KMS-11 (cell line): ENCODE results near the gene TCHH.

ENCODE experiments used
- H2AFZ ChIP-seq: fragments of 200-600 bp; sonication (generic); 2 replicates; pipeline ENCODE4 v1.6.1; 2016; ENCODE audit warnings: antibody characterized with exemption, mixed run types, low read depth
- H3K27ac ChIP-seq: fragments of 200-600 bp; sonication (generic); 2 replicates; pipeline ENCODE4 v1.6.1; 2016; ENCODE audit warnings: mild to moderate bottlenecking, mixed run types
- H3K27me3 ChIP-seq: fragments of 200-600 bp; sonication (generic); 2 replicates; pipeline ENCODE4 v1.6.1; 2017; ENCODE audit warnings: mild to moderate bottlenecking, low read depth, mixed run types, moderate library complexity; ENCODE audit not compliant: insufficient read depth
- H3K36me3 ChIP-seq: fragments of 200-600 bp; sonication (generic); 2 replicates; pipeline ENCODE4 v1.6.1; 2017; ENCODE audit warnings: mild to moderate bottlenecking, mixed run types; ENCODE audit not compliant: insufficient read depth
- H3K4me1 ChIP-seq: fragments of 200-600 bp; sonication (generic); 2 replicates; pipeline ENCODE4 v1.6.1; 2016; ENCODE audit warnings: mild to moderate bottlenecking, low read depth, mixed run types; ENCODE audit not compliant: poor library complexity, severe bottlenecking
- H3K4me2 ChIP-seq: fragments of 200-600 bp; sonication (generic); 2 replicates; pipeline ENCODE4 v1.7.0; 2016; ENCODE audit warnings: mild to moderate bottlenecking, mixed run types
- H3K4me3 ChIP-seq: fragments of 200-600 bp; sonication (generic); IDR thresholded peaks from 2 replicates; pipeline ENCODE4 v1.6.1; 2017; ENCODE audit warnings: low read depth, low read length, mixed read lengths; ENCODE audit not compliant: insufficient read depth
- H3K79me2 ChIP-seq: fragments of 200-600 bp; sonication (generic); 2 replicates; pipeline ENCODE4 v1.6.1; 2016; ENCODE audit warnings: low read depth, mixed run types; ENCODE audit not compliant: insufficient read depth
- H3K9ac ChIP-seq: fragments of 200-600 bp; sonication (generic); 2 replicates; pipeline ENCODE4 v1.6.1; 2016; ENCODE audit warnings: mild to moderate bottlenecking, mixed run types
- H4K20me1 ChIP-seq: fragments of 200-600 bp; sonication (generic); 2 replicates; pipeline ENCODE4 v1.6.1; 2016; ENCODE audit warnings: mild to moderate bottlenecking, mixed run types; ENCODE audit not compliant: insufficient read depth
- TF ChIP-seq, protein P1 (sequence below): fragments of 200-600 bp; sonication (generic); conservative IDR thresholded peaks from 2 replicates; pipeline ENCODE4 v1.6.1; 2017; ENCODE audit warnings: low read depth, mild to moderate bottlenecking, antibody characterized with exemption, low read length, moderate library complexity, mixed read lengths

Gene TCHH

DNA sequence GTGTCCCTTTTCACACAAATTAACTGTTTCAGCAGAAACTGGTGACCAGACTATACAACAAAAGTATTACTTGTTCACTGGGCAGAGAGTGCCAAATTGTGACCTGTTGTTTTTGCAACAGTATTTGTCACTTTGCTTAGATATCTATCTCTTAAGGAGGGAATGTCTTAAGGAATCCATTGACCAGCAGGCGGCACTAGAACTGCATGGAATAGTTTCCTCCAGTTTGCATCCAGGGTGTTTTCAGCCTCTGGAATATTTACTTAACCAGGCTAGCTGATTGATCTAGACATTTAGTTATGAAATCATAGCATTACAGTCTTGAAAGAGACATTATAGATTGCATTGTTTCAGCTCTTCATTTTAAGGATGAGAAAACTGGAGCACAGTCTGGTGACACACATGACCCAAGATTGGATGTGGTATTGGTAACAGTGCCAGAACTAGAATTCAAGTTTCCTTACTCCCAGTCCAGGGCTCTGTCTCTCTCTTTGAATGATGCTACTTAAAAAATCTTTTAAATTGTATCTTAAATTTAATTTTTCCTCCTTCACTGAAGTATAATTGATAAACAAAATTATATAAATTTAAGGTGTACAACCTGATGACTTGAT is 26.8 kb upstream of the TCHH start:
- H4K20me1 ChIP-seq, result no peaks in the 10 kb centered on the region
- H3K79me2 ChIP-seq, result no peaks in the 10 kb centered on the region
- peaks cover 9% of the 10 kb centered on the region for H3K4me1 ChIP-seq
- H3K4me3 ChIP-seq, result no peak overlapping the region
- no peak overlapping the region for H3K9ac ChIP-seq
- H3K4me2 ChIP-seq, result no peak overlapping the region
- H3K36me3 ChIP-seq, result no peaks in the 10 kb centered on the region
- no peak overlapping the region for H2AFZ ChIP-seq
- TF ChIP-seq, protein P1, sequence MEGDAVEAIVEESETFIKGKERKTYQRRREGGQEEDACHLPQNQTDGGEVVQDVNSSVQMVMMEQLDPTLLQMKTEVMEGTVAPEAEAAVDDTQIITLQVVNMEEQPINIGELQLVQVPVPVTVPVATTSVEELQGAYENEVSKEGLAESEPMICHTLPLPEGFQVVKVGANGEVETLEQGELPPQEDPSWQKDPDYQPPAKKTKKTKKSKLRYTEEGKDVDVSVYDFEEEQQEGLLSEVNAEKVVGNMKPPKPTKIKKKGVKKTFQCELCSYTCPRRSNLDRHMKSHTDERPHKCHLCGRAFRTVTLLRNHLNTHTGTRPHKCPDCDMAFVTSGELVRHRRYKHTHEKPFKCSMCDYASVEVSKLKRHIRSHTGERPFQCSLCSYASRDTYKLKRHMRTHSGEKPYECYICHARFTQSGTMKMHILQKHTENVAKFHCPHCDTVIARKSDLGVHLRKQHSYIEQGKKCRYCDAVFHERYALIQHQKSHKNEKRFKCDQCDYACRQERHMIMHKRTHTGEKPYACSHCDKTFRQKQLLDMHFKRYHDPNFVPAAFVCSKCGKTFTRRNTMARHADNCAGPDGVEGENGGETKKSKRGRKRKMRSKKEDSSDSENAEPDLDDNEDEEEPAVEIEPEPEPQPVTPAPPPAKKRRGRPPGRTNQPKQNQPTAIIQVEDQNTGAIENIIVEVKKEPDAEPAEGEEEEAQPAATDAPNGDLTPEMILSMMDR, result peak; percentile 99
- no peak overlapping the region for H3K27ac ChIP-seq
- no peaks in the 10 kb centered on the region for H3K27me3 ChIP-seq

- no peak overlapping the region for H2AFZ ChIP-seq
- TF ChIP-seq, protein P1, result no peak
Measured at GRCh38 chr1:152137215-152137614, 22.0 kb upstream of the TCHH start.

GRCh38 chr1:152130186-152130585 is 14.9 kb upstream of the TCHH start:
- H3K27ac ChIP-seq, result no peak overlapping the region
- H3K27me3 ChIP-seq, result no peaks in the 10 kb centered on the region
- H2AFZ ChIP-seq, result no peak overlapping the region
- H3K36me3 ChIP-seq, result no peaks in the 10 kb centered on the region
- H3K4me3 ChIP-seq, result no peak overlapping the region
- TF ChIP-seq, protein P1, result no peak
- no peak overlapping the region for H3K9ac ChIP-seq
- H3K79me2 ChIP-seq, result no peaks in the 10 kb centered on the region
- H3K4me2 ChIP-seq, result no peak overlapping the region
- H4K20me1 ChIP-seq, result no peaks in the 10 kb centered on the region
- H3K4me1 ChIP-seq, result peaks cover 29% of the 10 kb centered on the region

More at GRCh38 chr1:152137215-152137614, 22.0 kb upstream of the TCHH start:
- Histone ChIP-seq H3K4me1 (no peaks in the 10 kb centered on the region), H4K20me1 (no peaks in the 10 kb centered on the region), H3K79me2 (no peaks in the 10 kb centered on the region), H3K4me3 (no peak overlapping the region), H3K4me2 (no peak overlapping the region), H3K27ac (no peak overlapping the region), H3K27me3 (no peaks in the 10 kb centered on the region), H3K9ac (no peak overlapping the region), H3K36me3 (no peaks in the 10 kb centered on the region)

DNA sequence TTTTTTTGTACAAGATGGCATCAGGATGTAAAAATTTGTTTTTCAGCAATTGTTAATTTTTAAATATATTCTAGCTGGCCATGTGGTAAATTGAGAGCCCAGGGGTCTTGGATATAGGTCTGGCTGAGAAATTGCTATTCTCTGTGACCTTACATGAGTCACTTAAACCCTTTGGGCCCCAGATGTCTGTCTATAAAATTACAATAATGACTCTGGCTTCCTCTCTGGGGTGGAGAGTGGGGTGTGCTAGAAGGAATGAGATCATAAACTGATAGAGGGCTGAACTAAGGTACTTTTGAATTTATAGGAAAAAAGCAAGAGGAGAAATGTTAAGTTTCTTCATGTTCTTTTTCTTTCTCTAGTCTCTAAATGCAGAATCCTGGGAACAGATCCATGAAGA is 12.4 kb upstream of the TCHH start:
- no peaks in the 10 kb centered on the region for H4K20me1 ChIP-seq
- no peaks in the 10 kb centered on the region for H3K36me3 ChIP-seq
- H3K27me3 ChIP-seq, result no peaks in the 10 kb centered on the region
- H3K4me3 ChIP-seq, result no peak overlapping the region
- peaks cover 36% of the 10 kb centered on the region for H3K4me1 ChIP-seq
- H3K9ac ChIP-seq, result no peak overlapping the region
- H3K79me2 ChIP-seq, result no peaks in the 10 kb centered on the region
- no peak overlapping the region for H3K4me2 ChIP-seq
- no peak overlapping the region for H2AFZ ChIP-seq
- TF ChIP-seq, protein P1, result no peak
- H3K27ac ChIP-seq, result no peak overlapping the region
